ENCODE results near the gene PYROXD2. TPM values are rescaled to one million over a fixed set of nuclear protein-coding genes. Genes with fewer than 3 reads are reported as not detected.
A peak's percentile ranks its signal among the peaks of the same experiment; 100 is the strongest.

PYROXD2 gene
- total RNA-seq, 2 experiments from 2014 or later = 13.5 to 18.7 TPM

DNA sequence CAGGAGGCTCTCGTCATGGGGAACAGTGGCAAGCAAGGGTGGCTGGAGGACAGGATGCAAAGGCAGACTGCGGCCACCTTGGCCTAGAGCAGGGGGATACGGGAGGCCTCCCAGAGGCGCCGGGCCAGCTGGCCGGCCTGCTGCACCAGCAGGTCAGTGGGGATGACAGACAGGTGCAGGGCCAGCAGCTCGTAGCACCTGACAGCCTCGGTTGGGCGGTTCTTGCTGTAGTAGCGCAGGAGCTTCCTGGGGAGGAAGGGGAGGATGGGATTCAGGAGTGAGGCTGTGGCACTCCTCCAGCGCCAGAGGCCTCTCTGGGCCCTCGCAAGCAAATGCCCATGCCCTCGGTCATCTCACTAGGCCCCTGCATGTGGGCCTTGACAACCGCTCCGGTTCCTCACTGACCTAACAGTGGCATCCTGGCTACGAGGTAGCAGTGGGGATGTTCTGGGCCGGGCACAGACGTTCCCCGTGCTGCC lies 2.5 kb upstream of the PYROXD2 start:
- CTCF ChIA-PET = no interaction called here
- H3K9me3 Mint-ChIP-seq = no peaks in the 10 kb centered on the region
- no peak overlapping the region for H3K27ac Mint-ChIP-seq
- no peak for DNase-seq
- H3K36me3 Mint-ChIP-seq (ENCODE audit: low read depth) = peaks cover 20% of the 10 kb centered on the region
- POLR2A ChIA-PET = no interaction called here
- H3K27me3 Mint-ChIP-seq = no peaks in the 10 kb centered on the region
- no peak overlapping the region for H3K4me3 Mint-ChIP-seq
- H3K4me1 Mint-ChIP-seq = peaks cover 16% of the 10 kb centered on the region

DNA sequence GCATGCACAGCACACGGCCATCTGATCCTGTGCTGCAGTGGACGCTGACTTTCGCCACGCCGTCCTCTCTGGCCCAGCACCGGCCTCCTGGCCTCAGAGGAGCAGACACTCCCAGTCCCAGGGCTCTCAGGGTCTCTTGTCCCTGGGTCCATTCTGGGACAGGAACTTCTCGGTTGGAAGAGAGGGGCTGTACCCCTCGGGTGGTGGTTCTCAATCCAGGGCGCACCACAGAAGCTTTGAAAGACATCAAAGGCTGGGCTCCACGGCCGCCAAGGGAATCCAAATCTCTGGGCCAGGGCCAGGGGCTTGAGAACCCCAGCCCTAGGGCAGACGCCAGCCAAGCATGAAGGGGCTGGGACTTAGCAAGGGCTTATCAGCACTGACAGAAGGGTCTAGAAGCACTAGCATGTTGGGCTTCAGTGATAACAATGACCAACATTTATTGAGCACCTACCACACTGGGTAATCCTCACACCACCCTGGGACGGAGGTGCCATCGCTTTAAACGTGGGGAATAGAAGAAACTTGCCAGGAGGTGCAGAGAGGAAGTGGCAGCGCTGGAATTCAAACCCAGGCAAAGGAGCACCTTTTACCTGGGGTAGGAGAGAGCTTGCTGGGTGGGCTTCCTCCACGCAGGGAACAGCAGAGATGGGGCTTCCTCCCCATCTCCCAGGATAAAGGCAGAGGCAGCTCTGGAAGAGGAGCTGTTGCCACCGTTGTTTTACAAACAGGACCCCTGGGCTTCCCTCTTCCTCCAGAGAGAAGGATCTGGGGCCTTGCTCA lies 1.8 kb upstream of the PYROXD2 start:
- no peaks in the 10 kb centered on the region for H3K27me3 Mint-ChIP-seq
- H3K36me3 Mint-ChIP-seq (ENCODE audit: low read depth) = peaks cover 20% of the 10 kb centered on the region
- no peak for DNase-seq
- H3K27ac Mint-ChIP-seq = peak overlapping the region; percentile 47
- ChIA-PET CTCF (no interaction called here), POLR2A (no interaction called here)
- H3K9me3 Mint-ChIP-seq = no peaks in the 10 kb centered on the region
- H3K4me1 Mint-ChIP-seq = peaks cover 16% of the 10 kb centered on the region
- H3K4me3 Mint-ChIP-seq = no peak overlapping the region

DNA sequence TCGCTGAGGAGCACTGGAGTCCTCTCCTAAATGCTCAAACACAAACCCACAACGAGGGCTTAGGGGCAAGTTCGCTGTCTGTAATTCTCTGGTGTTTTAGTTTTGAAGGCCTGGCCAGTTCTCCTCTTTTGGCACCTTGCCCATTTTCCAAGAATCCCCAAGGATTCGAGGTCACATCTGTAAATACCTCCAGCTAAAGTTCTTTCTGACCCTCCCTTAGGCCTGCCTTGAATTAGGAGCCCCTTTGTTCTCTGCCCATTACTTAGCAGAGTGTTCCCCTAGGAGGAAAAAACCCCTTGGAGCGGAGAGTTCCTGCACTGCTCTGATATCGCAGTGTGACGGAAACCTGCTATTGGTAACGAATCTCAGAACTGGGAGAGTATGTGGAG lies 743 bp upstream of the PYROXD2 start:
- peaks cover 16% of the 10 kb centered on the region for H3K4me1 Mint-ChIP-seq
- DNase-seq = no peak
- H3K27ac Mint-ChIP-seq = peak overlapping the region; percentile 92
- POLR2A ChIA-PET = interaction anchor here (1.3 to 2.8 kb wide), 3 partner anchors 10 to 22 kb away, joined by 3 to 15 read pairs (median 4); no protein-coding TSS in a partner anchor
- no peak overlapping the region for H3K4me3 Mint-ChIP-seq
- peaks cover 15% of the 10 kb centered on the region for H3K36me3 Mint-ChIP-seq (ENCODE audit: low read depth)
- no peaks in the 10 kb centered on the region for H3K9me3 Mint-ChIP-seq
- CTCF ChIA-PET = interaction anchor here (1.8 kb wide), 1 partner anchor 10 kb away, joined by 13 read pairs; no protein-coding TSS in a partner anchor
- H3K27me3 Mint-ChIP-seq = no peaks in the 10 kb centered on the region

DNA sequence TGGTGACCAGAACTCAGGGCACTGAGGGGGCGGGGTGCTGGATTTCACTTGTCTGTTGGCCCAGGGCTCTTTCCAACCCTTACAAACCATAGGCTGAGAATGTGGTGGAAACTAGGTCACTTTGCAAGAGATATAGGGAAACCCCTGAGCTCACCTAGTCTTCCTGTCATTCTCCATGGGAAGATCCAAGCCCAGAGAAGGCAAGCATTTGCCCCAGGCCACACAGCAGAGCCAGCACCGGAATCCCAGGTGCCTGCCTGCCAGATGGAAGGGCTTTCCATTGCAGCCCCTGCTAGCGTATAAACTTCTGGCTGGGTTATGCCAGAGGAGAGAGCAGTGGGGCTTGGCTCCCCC lies 427 bp downstream of the PYROXD2 start:
- H3K36me3 Mint-ChIP-seq (ENCODE audit: low read depth) = peaks cover 9% of the 10 kb centered on the region
- H3K27ac Mint-ChIP-seq = peak overlapping the region; percentile 92
- peaks cover 16% of the 10 kb centered on the region for H3K4me1 Mint-ChIP-seq
- H3K27me3 Mint-ChIP-seq = no peaks in the 10 kb centered on the region
- no peaks in the 10 kb centered on the region for H3K9me3 Mint-ChIP-seq
- ChIA-PET POLR2A (interaction anchor here (1.3 to 2.8 kb wide), 3 partner anchors 10 to 21 kb away, joined by 3 to 15 read pairs (median 4); no protein-coding TSS in a partner anchor), CTCF (interaction anchor here (1.8 kb wide), 1 partner anchor 11 kb away, joined by 13 read pairs; no protein-coding TSS in a partner anchor)
- no peak for DNase-seq
- peak overlapping the region; percentile 89 for H3K4me3 Mint-ChIP-seq

DNA sequence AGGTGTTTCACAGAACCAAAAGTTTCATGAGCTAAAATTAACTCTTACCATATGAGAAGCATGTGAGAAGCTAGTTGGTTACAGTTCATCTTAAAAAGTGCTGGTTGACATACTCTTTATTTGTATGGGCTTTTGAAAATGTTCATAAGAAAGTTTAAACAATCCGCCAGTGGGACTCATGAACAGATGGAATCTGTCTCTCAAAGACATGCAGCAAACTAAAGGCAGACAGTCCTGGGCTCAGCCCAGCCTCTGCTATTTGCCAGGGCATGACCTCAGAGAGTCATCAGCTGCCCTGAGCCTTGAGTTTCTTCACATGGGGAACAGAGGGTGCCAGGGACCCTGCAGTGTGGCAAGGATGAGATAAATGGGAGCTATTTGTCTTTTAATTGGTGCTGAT lies 3.2 kb downstream of the PYROXD2 start:
- H3K27ac Mint-ChIP-seq = no peak overlapping the region
- ChIA-PET CTCF (interaction anchor here (1.2 kb wide), 1 partner anchor 14 kb away, joined by 4 read pairs; no protein-coding TSS in a partner anchor), POLR2A (interaction anchor here (1.0 kb wide), 2 partner anchors 21 to 34 kb away, joined by 3 to 4 read pairs; no protein-coding TSS in a partner anchor)
- no peaks in the 10 kb centered on the region for H3K27me3 Mint-ChIP-seq
- no peaks in the 10 kb centered on the region for H3K9me3 Mint-ChIP-seq
- no peak for DNase-seq
- peaks cover 1% of the 10 kb centered on the region for H3K36me3 Mint-ChIP-seq (ENCODE audit: low read depth)
- H3K4me1 Mint-ChIP-seq = peaks cover 16% of the 10 kb centered on the region
- no peak overlapping the region for H3K4me3 Mint-ChIP-seq

GRCh38 chr10:98411166-98411565 lies 3.8 kb downstream of the PYROXD2 start:
- H3K4me1 Mint-ChIP-seq = peaks cover 16% of the 10 kb centered on the region
- CTCF ChIA-PET = no interaction called here

DNA sequence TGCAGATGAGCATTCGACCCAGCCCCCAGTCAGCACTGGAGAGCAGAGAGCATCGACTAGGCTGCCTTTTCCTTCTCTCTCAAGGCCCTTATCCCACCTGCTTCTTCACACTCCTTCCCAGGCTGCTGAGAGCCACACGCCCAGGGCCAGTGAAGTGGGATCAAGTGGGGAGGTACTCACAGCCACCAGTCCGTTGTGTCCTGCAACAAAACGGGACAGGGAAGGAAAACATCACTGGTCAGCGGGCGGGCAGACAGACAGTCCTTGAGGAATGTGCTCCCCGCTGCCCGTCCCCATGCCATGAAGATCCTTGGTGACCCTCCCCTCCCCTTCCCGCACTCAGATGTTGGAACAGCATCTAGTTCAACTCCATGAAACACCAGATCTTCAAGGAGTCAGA lies 4.2 kb downstream of the PYROXD2 start:
- Mint-ChIP-seq H3K36me3 (ENCODE audit: low read depth) (no peaks in the 10 kb centered on the region), H3K27me3 (no peaks in the 10 kb centered on the region), H3K27ac (no peak overlapping the region)

More at GRCh38 chr10:98411166-98411565, 3.8 kb downstream of the PYROXD2 start:
- H3K4me3 Mint-ChIP-seq = no peak overlapping the region
- POLR2A ChIA-PET = interaction anchor here (1.0 kb wide), 1 partner anchor 20 kb away, joined by 3 read pairs; no protein-coding TSS in a partner anchor
- no peaks in the 10 kb centered on the region for H3K36me3 Mint-ChIP-seq (ENCODE audit: low read depth)
- no peak for DNase-seq
- H3K27me3 Mint-ChIP-seq = no peaks in the 10 kb centered on the region
- H3K27ac Mint-ChIP-seq = no peak overlapping the region
- no peaks in the 10 kb centered on the region for H3K9me3 Mint-ChIP-seq

GRCh38 chr10:98410135-98410743 lies 4.7 kb downstream of the PYROXD2 start:
- Mint-ChIP-seq H3K9me3 (no peaks in the 10 kb centered on the region), H3K4me1 (peaks cover 12% of the 10 kb centered on the region), H3K27me3 (no peaks in the 10 kb centered on the region), H3K4me3 (no peak overlapping the region), H3K36me3 (ENCODE audit: low read depth) (no peaks in the 10 kb centered on the region), H3K27ac (no peak overlapping the region)
- DNase-seq = no peak
- CTCF ChIA-PET = interaction anchor here (0.6 to 1.5 kb wide), 2 partner anchors 15 to 241 kb away, joined by 3 to 11 read pairs; no protein-coding TSS in a partner anchor
- POLR2A ChIA-PET = no interaction called here

More for the DNA sequence above, 4.2 kb downstream of the PYROXD2 start:
- no peaks in the 10 kb centered on the region for H3K9me3 Mint-ChIP-seq
- no peak overlapping the region for H3K4me3 Mint-ChIP-seq
- H3K4me1 Mint-ChIP-seq = peaks cover 16% of the 10 kb centered on the region
- CTCF ChIA-PET = interaction anchor here (0.6 to 1.5 kb wide), 2 partner anchors 15 to 241 kb away, joined by 3 to 11 read pairs; no protein-coding TSS in a partner anchor
- no peak for DNase-seq
- POLR2A ChIA-PET = no interaction called here

DNA sequence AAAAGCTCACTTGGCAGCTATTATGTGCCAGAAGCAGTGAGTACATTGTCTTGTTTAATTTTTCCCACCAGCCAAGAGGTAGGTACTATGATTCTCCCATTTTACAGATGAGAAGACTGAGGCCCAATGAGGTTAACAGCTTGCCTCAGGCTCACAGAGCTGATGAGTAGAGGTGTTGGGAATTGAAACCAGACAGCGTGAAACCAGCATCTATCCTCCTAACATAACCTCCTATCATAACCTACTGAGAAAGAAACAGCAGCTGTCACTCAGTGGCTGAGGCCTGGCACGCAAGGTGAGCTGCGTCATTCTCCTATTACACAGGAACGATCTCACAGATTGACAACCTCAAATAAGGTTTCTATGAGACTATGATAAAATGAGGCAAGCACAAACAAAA lies 6.2 kb downstream of the PYROXD2 start:
- H3K4me1 Mint-ChIP-seq = peaks cover 9% of the 10 kb centered on the region
- H3K4me3 Mint-ChIP-seq = no peak overlapping the region
- no peaks in the 10 kb centered on the region for H3K9me3 Mint-ChIP-seq
- H3K36me3 Mint-ChIP-seq (ENCODE audit: low read depth) = no peaks in the 10 kb centered on the region
- H3K27me3 Mint-ChIP-seq = no peaks in the 10 kb centered on the region
- POLR2A ChIA-PET = interaction anchor here (1.4 kb wide), 1 partner anchor 14 kb away, joined by 4 read pairs; no protein-coding TSS in a partner anchor
- no peak overlapping the region for H3K27ac Mint-ChIP-seq
- DNase-seq = no peak
- CTCF ChIA-PET = no interaction called here

DNA sequence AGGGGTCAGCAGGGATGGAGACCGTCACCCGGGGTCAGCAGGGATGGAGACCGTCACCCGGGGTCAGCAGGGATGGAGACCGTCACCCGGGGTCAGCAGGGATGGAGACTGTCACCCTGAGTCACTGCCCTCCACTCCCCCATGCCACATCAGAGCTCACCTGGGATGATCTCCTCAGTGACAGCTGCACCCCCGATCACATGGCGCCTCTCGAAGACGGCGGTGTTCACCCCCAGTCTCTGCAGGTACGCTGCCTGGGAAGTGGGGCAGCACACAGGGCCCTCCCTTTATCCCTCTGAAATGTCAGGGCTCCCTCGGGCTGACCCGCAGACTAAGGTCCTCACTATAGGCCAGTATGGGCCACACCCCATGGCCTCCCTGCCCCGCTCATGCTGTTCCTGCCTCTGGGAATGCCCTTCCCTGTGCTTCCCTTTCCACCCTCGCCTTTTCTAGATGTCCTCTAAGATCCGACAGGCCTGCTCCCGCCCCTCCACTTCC lies 7.2 kb downstream of the PYROXD2 start:
- Mint-ChIP-seq H3K27me3 (no peaks in the 10 kb centered on the region), H3K27ac (no peak overlapping the region), H3K9me3 (no peaks in the 10 kb centered on the region), H3K36me3 (ENCODE audit: low read depth) (peaks cover 3% of the 10 kb centered on the region), H3K4me1 (peaks cover 17% of the 10 kb centered on the region), H3K4me3 (no peak overlapping the region)
- DNase-seq = no peak
- ChIA-PET POLR2A (no interaction called here), CTCF (no interaction called here)

DNA sequence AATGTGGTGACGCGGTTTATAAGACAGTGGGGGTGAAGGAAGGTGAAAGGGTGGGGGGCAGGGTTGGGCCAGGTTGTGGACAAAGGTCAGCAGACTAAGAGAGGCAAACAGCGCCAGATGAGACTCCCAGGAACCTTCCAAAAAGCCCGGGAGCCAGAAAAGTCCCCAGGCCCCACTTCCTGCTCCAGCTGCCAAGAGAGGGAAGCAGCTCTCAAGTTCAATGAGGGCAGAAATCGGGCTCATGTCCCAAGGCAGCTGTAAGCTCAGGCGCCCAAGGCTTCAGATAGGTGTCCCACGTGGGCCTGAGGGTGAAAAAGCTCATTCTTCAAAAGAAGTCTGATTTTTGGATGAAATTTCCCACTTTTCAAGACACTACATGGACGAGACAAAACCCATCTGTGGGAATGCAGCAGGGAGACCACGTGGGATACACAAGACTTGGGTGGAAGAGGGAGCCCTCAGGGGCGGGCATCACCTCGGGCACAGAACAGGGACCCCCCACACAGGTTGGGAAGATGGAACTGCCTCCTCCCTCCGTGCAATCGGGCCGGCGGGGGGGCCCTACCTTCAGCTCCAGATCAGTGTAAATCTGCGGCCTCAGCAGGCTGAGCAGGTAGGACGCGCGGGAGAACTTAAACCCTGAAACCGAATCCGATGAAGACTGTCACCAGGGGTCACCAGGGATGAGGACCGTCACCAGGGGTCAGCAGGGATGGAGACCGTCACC lies 7.8 kb downstream of the PYROXD2 start:
- ChIA-PET POLR2A (no interaction called here), CTCF (no interaction called here)
- H3K4me3 Mint-ChIP-seq = no peak overlapping the region
- no peak overlapping the region for H3K27ac Mint-ChIP-seq
- no peaks in the 10 kb centered on the region for H3K9me3 Mint-ChIP-seq
- H3K4me1 Mint-ChIP-seq = peaks cover 20% of the 10 kb centered on the region
- peaks cover 3% of the 10 kb centered on the region for H3K36me3 Mint-ChIP-seq (ENCODE audit: low read depth)
- no peaks in the 10 kb centered on the region for H3K27me3 Mint-ChIP-seq
- no peak for DNase-seq

- H3K4me1 Mint-ChIP-seq = peaks cover 20% of the 10 kb centered on the region
- ChIA-PET POLR2A (interaction anchor here (2.2 to 3.1 kb wide), 2 partner anchors 9 to 41 kb away, joined by 10 to 15 read pairs; partner anchors contain the start of gene PYROXD2), CTCF (no interaction called here)
- no peaks in the 10 kb centered on the region for H3K27me3 Mint-ChIP-seq
- H3K36me3 Mint-ChIP-seq (ENCODE audit: low read depth) = peaks cover 3% of the 10 kb centered on the region
- H3K4me3 Mint-ChIP-seq = no peak overlapping the region
- no peak for DNase-seq
- no peaks in the 10 kb centered on the region for H3K9me3 Mint-ChIP-seq
- H3K27ac Mint-ChIP-seq = no peak overlapping the region
Measured at GRCh38 chr10:98405422-98405821, 9.6 kb downstream of the PYROXD2 start.

Measured in activated CD4-positive, alpha-beta memory T cell treated with anti-CD3 and anti-CD28 coated beads, Interleukin-2, amount 10 ng/mL, durations not matched to agents 7 days and 5 days (primary cell).